PC-3 (cell line): ENCODE data around the gene FRRS1. TPM values are rescaled to one million over a fixed set of nuclear protein-coding genes. Genes with fewer than 3 reads are reported as not detected.

Experiments
- ATAC-seq: fragments of 200-7000 bp; cut with Tn5 transposase; 2 replicates; pipeline ENCODE4 v1.9.1; 2020; ENCODE audit warnings: mild to moderate bottlenecking, moderate library complexity
- BruUV-seq: library from RNA; stranded (reverse); fragments of 400-500 nt; replicated peaks from 2 replicates; lab custom pipeline; 2021; lab: Mats Ljungman, UMichigan
- CTCF ChIA-PET: fragments of 300-600 bp; sonication (Branson Sonifier 250); formaldehyde crosslinking; loops from one replicate; lab custom pipeline; 2022; ENCODE audit warnings: antibody characterized with exemption; lab: Charles Lee
- POLR2A ChIA-PET: fragments of 300-600 bp; sonication (Branson Sonifier 250); formaldehyde crosslinking; loops from one replicate; lab custom pipeline; 2022; ENCODE audit warnings: antibody characterized with exemption; ENCODE audit not compliant: unreplicated experiment; lab: Charles Lee
- DNase-seq: peaks from one replicate; pipeline ENCODE4 v3.0.0-alpha.2; 2015
- H2AFZ ChIP-seq: fragments of 300-600 bp; sonication (generic); 2 replicates; pipeline ENCODE4 v1.6.0; 2016; ENCODE audit warnings: antibody characterized with exemption, low read length
- H3F3A ChIP-seq: fragments of 300-600 bp; sonication (generic); one replicate; pipeline ENCODE4 v1.6.0; 2017; ENCODE audit warnings: antibody characterized with exemption, low read length, control low read depth, mild to moderate bottlenecking; ENCODE audit not compliant: unreplicated experiment
- H3K27ac ChIP-seq: fragments of 300-600 bp; sonication (generic); 2 replicates; pipeline ENCODE4 v1.5.1; 2016; ENCODE audit warnings: mild to moderate bottlenecking, low read length
- H3K27me3 ChIP-seq: fragments of 300-600 bp; sonication (generic); 2 replicates; pipeline ENCODE4 v1.6.1; 2016; ENCODE audit warnings: low read length, mixed read lengths
- H3K36me3 ChIP-seq: fragments of 300-600 bp; sonication (generic); 2 replicates; pipeline ENCODE4 v1.6.1; 2016; ENCODE audit warnings: low read depth, mixed run types, low read length, mixed read lengths
- H3K4me1 ChIP-seq: fragments of 300-600 bp; sonication (generic); 2 replicates; pipeline ENCODE4 v1.5.1; 2016; ENCODE audit warnings: low read length; ENCODE audit not compliant: insufficient read depth
- H3K4me2 ChIP-seq: fragments of 300-600 bp; sonication (generic); 2 replicates; pipeline ENCODE4 v1.6.0; 2016; ENCODE audit warnings: low read length
- H3K4me3 ChIP-seq: fragments of 300-600 bp; sonication (generic); 2 replicates; pipeline ENCODE4 v1.5.1; 2016; ENCODE audit warnings: mild to moderate bottlenecking, low read length, mixed read lengths
- H3K79me2 ChIP-seq: fragments of 300-600 bp; sonication (generic); 2 replicates; pipeline ENCODE4 v1.6.1; 2017; ENCODE audit warnings: low read length, mixed read lengths
- H3K9ac ChIP-seq: fragments of 300-600 bp; sonication (generic); 2 replicates; pipeline ENCODE4 v1.6.0; 2016; ENCODE audit warnings: mild to moderate bottlenecking, low read length
- H3K9me2 ChIP-seq: fragments of 300-600 bp; sonication (generic); replicated peaks from 2 replicates; pipeline ENCODE4 v1.6.1; 2016; ENCODE audit warnings: mixed run types, low read length, mixed read lengths
- H3K9me3 ChIP-seq: fragments of 300-600 bp; sonication (generic); 2 replicates; pipeline ENCODE4 v1.6.1; 2016; ENCODE audit warnings: low read length, mixed read lengths
- H4K20me1 ChIP-seq: fragments of 300-600 bp; sonication (generic); 2 replicates; pipeline ENCODE4 v1.6.1; 2016; ENCODE audit warnings: low read length, mixed read lengths
- CTCF ChIP-seq: fragments of 300-600 bp; sonication (generic); conservative IDR thresholded peaks from 2 replicates; pipeline ENCODE4 v1.5.1; 2017; ENCODE audit warnings: antibody characterized with exemption, low read depth, mild to moderate bottlenecking, low read length
- EZH2 ChIP-seq: fragments of 300-600 bp; sonication (generic); IDR thresholded peaks from one replicate; pipeline ENCODE4 v1.6.1; 2017; ENCODE audit warnings: antibody characterized with exemption, mild to moderate bottlenecking, low read length; ENCODE audit not compliant: unreplicated experiment
- EZH2phosphoT487 ChIP-seq: fragments of 300-600 bp; sonication (generic); IDR thresholded peaks from 2 replicates; pipeline ENCODE4 v1.6.1; 2018; ENCODE audit warnings: mild to moderate bottlenecking, antibody characterized with exemption, low read length, borderline replicate concordance
- intact Hi-C: fragments of 100-400 bp; cut with micrococcal nuclease; formaldehyde crosslinking; loops from 2 replicates; pipeline ENCODE4 v1.9.0; 2023
- total RNA-seq: library from RNA; depleted of rRNA; stranded (reverse); fragments of >200 nt; gene quantifications from 2 replicates; pipeline ENCODE4 v1.2.3, GENCODE V29; 2014

The FRRS1 gene
- total RNA-seq, 1 experiment from 2014 or later = 16.3 TPM

GRCh38 chr1:99784809-99785255 is 18.4 kb upstream of the FRRS1 start:
- no peaks in the 10 kb centered on the region for H3K36me3 ChIP-seq
- no peaks in the 10 kb centered on the region for H4K20me1 ChIP-seq
- ATAC-seq (no peak), DNase-seq (no peak)
- POLR2A ChIA-PET = no interaction called here
- H3K9me3 ChIP-seq = no peaks in the 10 kb centered on the region
- H3K9me2 ChIP-seq = no peaks in the 10 kb centered on the region
- CTCF ChIA-PET = no interaction called here
- no peak overlapping the region for H3K9ac ChIP-seq
- no TSS peak for BruUV-seq
- H3K4me3 ChIP-seq = no peak overlapping the region
- intact Hi-C loops = no loop called here
- no peaks in the 10 kb centered on the region for H3F3A ChIP-seq
- no peaks in the 10 kb centered on the region for H3K4me1 ChIP-seq
- H3K27ac ChIP-seq = no peak overlapping the region
- H3K4me2 ChIP-seq = no peak overlapping the region
- no peak overlapping the region for H2AFZ ChIP-seq
- H3K27me3 ChIP-seq = no peaks in the 10 kb centered on the region
- TF ChIP-seq CTCF = no peak
- no peak for TF ChIP-seq EZH2phosphoT487
- no peak for TF ChIP-seq EZH2
- H3K79me2 ChIP-seq = no peaks in the 10 kb centered on the region

- no peaks in the 10 kb centered on the region for H3K4me1 ChIP-seq
- POLR2A ChIA-PET = no interaction called here
- TF ChIP-seq EZH2 (no peak), EZH2phosphoT487 (no peak), CTCF (no peak)
- H3K27ac ChIP-seq = no peak overlapping the region
- no peaks in the 10 kb centered on the region for H3K9me2 ChIP-seq
- no peaks in the 10 kb centered on the region for H3K27me3 ChIP-seq
- 0 out of 2 replicates have a peak overlapping the region, but pooled peaks have one; percentile 17 for H2AFZ ChIP-seq
- H3K4me3 ChIP-seq = no peak overlapping the region
- no peaks in the 10 kb centered on the region for H4K20me1 ChIP-seq
- no peaks in the 10 kb centered on the region for H3K9me3 ChIP-seq
- CTCF ChIA-PET = no interaction called here
- no peak overlapping the region for H3K4me2 ChIP-seq
- no peaks in the 10 kb centered on the region for H3F3A ChIP-seq
- BruUV-seq = no TSS peak
- DNase-seq (no peak), ATAC-seq (no peak)
- intact Hi-C loops = no loop called here
- H3K79me2 ChIP-seq = no peaks in the 10 kb centered on the region
- no peak overlapping the region for H3K9ac ChIP-seq
- H3K36me3 ChIP-seq = no peaks in the 10 kb centered on the region
Measured at GRCh38 chr1:99784143-99784542, 17.7 kb upstream of the FRRS1 start.

- no peak overlapping the region for H3K27ac ChIP-seq
- TF ChIP-seq CTCF = no peak
- no peak for TF ChIP-seq EZH2phosphoT487
- no peak for TF ChIP-seq EZH2
- ChIA-PET CTCF (no interaction called here), POLR2A (no interaction called here)
- no peaks in the 10 kb centered on the region for H3K27me3 ChIP-seq
- no peaks in the 10 kb centered on the region for H4K20me1 ChIP-seq
- H3F3A ChIP-seq = no peaks in the 10 kb centered on the region
- H3K4me2 ChIP-seq = no peak overlapping the region
- no peaks in the 10 kb centered on the region for H3K36me3 ChIP-seq
- DNase-seq = no peak
- H2AFZ ChIP-seq = no peak overlapping the region
- H3K9me3 ChIP-seq = no peaks in the 10 kb centered on the region
- H3K79me2 ChIP-seq = no peaks in the 10 kb centered on the region
- no peak overlapping the region for H3K4me3 ChIP-seq
- H3K4me1 ChIP-seq = no peaks in the 10 kb centered on the region
- no peak overlapping the region for H3K9ac ChIP-seq
- no peak for ATAC-seq
- no TSS peak for BruUV-seq
- H3K9me2 ChIP-seq = no peaks in the 10 kb centered on the region
- intact Hi-C loops = no loop called here
Measured at GRCh38 chr1:99782920-99783319, 16.5 kb upstream of the FRRS1 start.
